Amniotic epithelial cell (primary cell): ENCODE data around the gene DLG5.

Experiments used
- DNase-seq: peaks from one replicate; pipeline ENCODE4 v3.0.0-alpha.2; 2010; ENCODE audit warnings: low read depth

The DLG5 gene

GRCh38 chr10:77794256-77795142, 132.1 kb downstream of the DLG5 start:
- DNase-seq, result no peak

GRCh38 chr10:77793831-77794230, 132.7 kb downstream of the DLG5 start:
- DNase-seq, result no peak

- no peak for DNase-seq
Measured at GRCh38 chr10:77792155-77792554, 134.4 kb downstream of the DLG5 start.

- DNase-seq, result no peak
Measured at GRCh38 chr10:77791506-77791905, 135.0 kb downstream of the DLG5 start.

- no peak for DNase-seq
Measured at GRCh38 chr10:77789861-77790260, 136.7 kb downstream of the DLG5 start.

- no peak for DNase-seq
Measured at GRCh38 chr10:77789016-77789415, 137.5 kb downstream of the DLG5 start.

GRCh38 chr10:77788496-77789010, 138.0 kb downstream of the DLG5 start:
- DNase-seq, result no peak

- no peak for DNase-seq
Measured at GRCh38 chr10:77787440-77787839, 139.1 kb downstream of the DLG5 start.

- peak; percentile 82 for DNase-seq
Measured at GRCh38 chr10:77784856-77785255, 141.7 kb downstream of the DLG5 start.

GRCh38 chr10:77782328-77783061, 144.1 kb downstream of the DLG5 start:
- no peak for DNase-seq

GRCh38 chr10:77781451-77782327, 144.9 kb downstream of the DLG5 start:
- no peak for DNase-seq

GRCh38 chr10:77780180-77780579, 146.4 kb downstream of the DLG5 start:
- no peak for DNase-seq

- no peak for DNase-seq
Measured at GRCh38 chr10:77776487-77776886, 150.1 kb downstream of the DLG5 start.

- peak; percentile 68 for DNase-seq
Measured at GRCh38 chr10:77774940-77775391, 151.6 kb downstream of the DLG5 start.

- no peak for DNase-seq
Measured at GRCh38 chr10:77773631-77774426, 152.7 kb downstream of the DLG5 start.

- peak; percentile 12 for DNase-seq
Measured at GRCh38 chr10:77772852-77773600, 153.5 kb downstream of the DLG5 start.

- DNase-seq, result no peak
Measured at GRCh38 chr10:77771851-77772250, 154.7 kb downstream of the DLG5 start.

GRCh38 chr10:77771450-77771849, 155.1 kb downstream of the DLG5 start:
- DNase-seq, result no peak

- no peak for DNase-seq
Measured at GRCh38 chr10:77770868-77771175, 155.7 kb downstream of the DLG5 start.

GRCh38 chr10:77770081-77770867, 156.3 kb downstream of the DLG5 start:
- no peak for DNase-seq
